Stimulated activated naive CD8-positive, alpha-beta T cell treated with anti-CD3 and anti-CD28 coated beads, Interleukin-15, Interleukin-2, amounts not matched to agents 100 ng/mL and 50 ng/mL, for 24 hours (primary cell): ENCODE results near the gene ABCA7.
A peak's percentile ranks its signal among the peaks of the same experiment; 100 is the strongest.

ENCODE experiments used
- H3K27ac Mint-ChIP-seq: one replicate; pipeline ENCODE4 v1.8.0; 2021; ENCODE audit warnings: mild to moderate bottlenecking, mixed read lengths
- H3K27me3 Mint-ChIP-seq: one replicate; pipeline ENCODE4 v1.8.0; 2021; ENCODE audit warnings: mixed read lengths
- H3K36me3 Mint-ChIP-seq: one replicate; pipeline ENCODE4 v1.8.0; 2021; ENCODE audit warnings: low read depth, mixed read lengths
- H3K4me1 Mint-ChIP-seq: one replicate; pipeline ENCODE4 v1.8.0; 2021; ENCODE audit warnings: low read depth, mixed read lengths
- H3K4me3 Mint-ChIP-seq: one replicate; pipeline ENCODE4 v1.8.0; 2021; ENCODE audit warnings: mild to moderate bottlenecking, mixed read lengths
- H3K9me3 Mint-ChIP-seq: one replicate; pipeline ENCODE4 v1.8.0; 2021; ENCODE audit warnings: mixed read lengths

ABCA7 gene

DNA sequence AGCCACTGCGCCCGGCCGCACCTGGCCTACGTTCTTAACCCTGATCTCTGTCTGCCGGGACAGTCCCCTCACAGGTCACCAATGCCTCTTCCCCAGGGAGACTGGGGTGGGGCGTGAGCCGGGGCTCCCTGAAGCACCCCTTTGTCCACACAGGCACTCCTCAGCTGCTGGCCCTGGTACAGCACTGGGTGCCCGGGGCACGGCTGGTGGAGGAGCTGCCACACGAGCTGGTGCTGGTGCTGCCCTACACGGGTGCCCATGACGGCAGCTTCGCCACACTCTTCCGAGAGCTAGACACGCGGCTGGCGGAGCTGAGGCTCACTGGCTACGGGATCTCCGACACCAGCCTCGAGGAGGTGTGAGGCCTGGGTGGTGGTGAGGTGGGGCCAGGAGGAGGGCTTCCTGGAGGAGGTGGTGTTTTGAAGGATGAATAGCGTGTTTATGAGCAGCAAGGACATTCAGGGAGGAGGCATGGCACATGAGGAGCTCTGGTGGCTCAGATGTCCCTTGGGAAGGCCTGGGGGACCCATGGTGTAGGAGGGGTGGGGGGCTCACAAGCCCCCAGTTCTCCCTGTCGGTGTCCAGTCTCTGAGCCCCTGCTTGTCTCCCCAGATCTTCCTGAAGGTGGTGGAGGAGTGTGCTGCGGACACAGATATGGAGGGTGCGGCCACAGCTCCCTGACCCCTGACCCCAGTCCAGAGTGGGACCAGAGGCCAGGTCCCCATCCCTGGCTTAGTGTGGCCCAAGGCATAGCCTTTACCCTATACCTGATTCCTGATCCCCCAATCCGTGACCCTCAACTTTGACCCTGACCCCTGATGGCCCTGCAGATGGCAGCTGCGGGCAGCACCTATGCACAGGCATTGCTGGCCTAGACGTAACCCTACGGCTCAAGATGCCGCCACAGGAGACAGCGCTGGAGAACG is 13.5 kb downstream of the ABCA7 start:
- H3K36me3 Mint-ChIP-seq = peaks cover 12% of the 10 kb centered on the region
- no peak overlapping the region for H3K4me3 Mint-ChIP-seq
- no peaks in the 10 kb centered on the region for H3K27me3 Mint-ChIP-seq
- no peak overlapping the region for H3K27ac Mint-ChIP-seq
- peaks cover 12% of the 10 kb centered on the region for H3K4me1 Mint-ChIP-seq
- no peaks in the 10 kb centered on the region for H3K9me3 Mint-ChIP-seq

DNA sequence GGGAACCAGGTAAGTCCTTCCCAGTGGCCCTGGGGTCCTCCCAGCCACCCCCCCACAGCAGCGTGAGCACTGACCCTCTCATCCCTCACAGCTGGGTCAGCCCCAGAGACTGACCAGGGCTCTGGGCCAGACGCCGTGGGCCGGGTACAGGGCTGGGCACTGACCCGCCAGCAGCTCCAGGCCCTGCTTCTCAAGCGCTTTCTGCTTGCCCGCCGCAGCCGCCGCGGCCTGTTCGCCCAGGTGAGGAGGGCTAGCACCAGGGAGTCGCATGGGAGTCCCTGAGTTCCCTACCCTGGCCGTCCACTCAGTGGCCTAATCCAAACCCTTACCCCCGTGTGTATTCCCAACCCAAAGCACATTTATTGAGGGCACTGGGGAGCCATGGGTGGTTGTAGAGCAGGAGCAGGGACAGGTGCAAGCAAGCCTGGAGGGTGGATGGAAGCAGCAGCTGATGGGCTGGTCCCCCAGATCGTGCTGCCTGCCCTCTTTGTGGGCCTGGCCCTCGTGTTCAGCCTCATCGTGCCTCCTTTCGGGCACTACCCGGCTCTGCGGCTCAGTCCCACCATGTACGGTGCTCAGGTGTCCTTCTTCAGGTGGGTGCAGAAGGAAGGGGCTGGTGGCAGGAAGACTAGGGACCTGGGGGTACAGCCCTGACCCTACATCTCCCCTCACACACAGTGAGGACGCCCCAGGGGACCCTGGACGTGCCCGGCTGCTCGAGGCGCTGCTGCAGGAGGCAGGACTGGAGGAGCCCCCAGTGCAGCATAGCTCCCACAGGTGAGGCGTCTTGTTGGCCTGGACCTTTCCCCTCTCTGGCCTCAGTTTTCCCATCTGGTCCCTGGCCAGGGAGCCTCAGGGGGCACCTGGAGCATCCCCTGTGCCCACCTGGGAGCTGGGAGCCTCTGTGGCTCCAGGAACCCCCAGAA is 14.5 kb downstream of the ABCA7 start:
- Mint-ChIP-seq H3K4me3 (no peak overlapping the region), H3K9me3 (no peaks in the 10 kb centered on the region), H3K27ac (no peak overlapping the region), H3K36me3 (peaks cover 12% of the 10 kb centered on the region), H3K27me3 (no peaks in the 10 kb centered on the region), H3K4me1 (peaks cover 13% of the 10 kb centered on the region)

DNA sequence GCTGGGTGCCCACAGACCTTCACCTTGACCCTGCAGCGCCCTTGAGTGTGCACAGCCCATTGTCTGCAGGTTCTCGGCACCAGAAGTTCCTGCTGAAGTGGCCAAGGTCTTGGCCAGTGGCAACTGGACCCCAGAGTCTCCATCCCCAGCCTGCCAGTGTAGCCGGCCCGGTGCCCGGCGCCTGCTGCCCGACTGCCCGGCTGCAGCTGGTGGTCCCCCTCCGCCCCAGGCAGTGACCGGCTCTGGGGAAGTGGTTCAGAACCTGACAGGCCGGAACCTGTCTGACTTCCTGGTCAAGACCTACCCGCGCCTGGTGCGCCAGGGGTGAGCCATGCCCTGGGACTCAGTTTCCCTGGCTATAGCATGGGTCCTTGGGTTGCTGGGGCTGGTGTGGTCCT is 15.1 kb downstream of the ABCA7 start:
- Mint-ChIP-seq H3K36me3 (peaks cover 12% of the 10 kb centered on the region), H3K27ac (no peak overlapping the region), H3K9me3 (no peaks in the 10 kb centered on the region), H3K27me3 (no peaks in the 10 kb centered on the region), H3K4me1 (peaks cover 13% of the 10 kb centered on the region), H3K4me3 (no peak overlapping the region)

DNA sequence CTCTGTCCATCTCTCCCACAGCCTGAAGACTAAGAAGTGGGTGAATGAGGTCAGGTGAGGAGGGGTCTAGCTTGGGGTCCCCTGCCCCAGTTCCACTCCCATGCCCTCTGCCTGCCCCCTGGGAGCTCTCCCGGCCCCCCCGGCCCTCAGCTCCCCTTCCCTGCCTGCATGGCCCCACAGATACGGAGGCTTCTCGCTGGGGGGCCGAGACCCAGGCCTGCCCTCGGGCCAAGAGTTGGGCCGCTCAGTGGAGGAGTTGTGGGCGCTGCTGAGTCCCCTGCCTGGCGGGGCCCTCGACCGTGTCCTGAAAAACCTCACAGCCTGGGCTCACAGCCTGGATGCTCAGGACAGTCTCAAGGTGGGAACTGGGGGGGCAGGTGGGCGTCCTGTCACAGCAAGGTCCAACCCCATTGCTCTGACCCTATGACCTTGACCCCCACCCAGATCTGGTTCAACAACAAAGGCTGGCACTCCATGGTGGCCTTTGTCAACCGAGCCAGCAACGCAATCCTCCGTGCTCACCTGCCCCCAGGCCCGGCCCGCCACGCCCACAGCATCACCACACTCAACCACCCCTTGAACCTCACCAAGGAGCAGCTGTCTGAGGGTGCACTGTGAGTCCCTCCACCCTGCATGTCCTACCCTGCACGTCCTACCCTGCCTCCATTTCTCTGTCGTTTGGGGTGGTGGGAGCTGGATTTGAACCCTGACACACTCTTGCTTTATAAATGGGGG is 16.1 kb downstream of the ABCA7 start:
- Mint-ChIP-seq H3K9me3 (no peaks in the 10 kb centered on the region), H3K4me3 (no peak overlapping the region), H3K27me3 (no peaks in the 10 kb centered on the region), H3K4me1 (peaks cover 13% of the 10 kb centered on the region), H3K36me3 (peaks cover 12% of the 10 kb centered on the region), H3K27ac (no peak overlapping the region)

DNA sequence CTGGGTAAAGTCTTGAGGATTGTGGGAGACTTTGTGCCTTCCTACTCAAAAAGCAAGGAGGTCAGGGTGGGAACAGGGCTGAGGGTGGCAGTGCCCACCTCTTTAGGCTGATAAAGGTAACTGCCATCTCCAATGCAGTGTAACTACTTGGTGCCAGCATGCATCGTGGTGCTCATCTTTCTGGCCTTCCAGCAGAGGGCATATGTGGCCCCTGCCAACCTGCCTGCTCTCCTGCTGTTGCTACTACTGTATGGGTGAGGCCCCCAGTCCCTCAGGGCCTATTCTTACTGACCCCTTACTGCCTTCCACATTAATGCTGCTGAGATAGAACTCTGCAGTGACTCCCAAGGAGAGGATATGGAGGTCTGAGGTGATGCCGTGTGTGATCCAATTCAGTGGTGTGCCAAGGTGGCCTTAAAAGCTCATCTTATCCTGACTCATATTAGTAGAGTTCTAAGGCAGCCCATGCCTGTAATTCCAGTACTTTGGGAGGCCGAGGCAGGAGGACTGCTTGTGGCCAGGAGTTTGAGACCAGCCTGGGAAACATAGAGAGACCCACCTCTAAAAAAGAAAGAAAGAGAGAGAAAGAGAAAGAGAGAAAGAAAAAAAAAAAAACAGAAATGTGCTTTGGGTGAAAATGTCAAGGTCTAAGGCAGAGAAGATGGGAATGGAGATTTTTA is 17.4 kb downstream of the ABCA7 start:
- Mint-ChIP-seq H3K4me1 (peaks cover 13% of the 10 kb centered on the region), H3K27me3 (no peaks in the 10 kb centered on the region), H3K36me3 (peaks cover 12% of the 10 kb centered on the region), H3K27ac (no peak overlapping the region), H3K4me3 (no peak overlapping the region), H3K9me3 (no peaks in the 10 kb centered on the region)

DNA sequence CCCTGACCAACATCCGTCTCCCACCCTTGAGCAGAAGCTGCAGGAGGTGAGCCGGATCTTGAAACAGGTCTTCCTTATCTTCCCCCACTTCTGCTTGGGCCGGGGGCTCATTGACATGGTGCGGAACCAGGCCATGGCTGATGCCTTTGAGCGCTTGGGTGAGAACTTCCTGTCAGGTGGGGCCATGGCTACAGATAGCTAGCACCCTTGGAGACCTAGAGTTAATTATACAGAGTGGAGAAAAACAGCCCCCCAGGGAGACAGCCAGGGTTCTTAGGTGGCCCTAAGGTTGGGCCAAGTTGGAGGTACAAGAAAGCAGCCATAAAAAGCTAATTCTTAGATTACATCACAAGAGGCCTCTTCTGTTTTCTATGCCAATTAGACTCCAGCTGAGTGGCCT is 18.2 kb downstream of the ABCA7 start:
- Mint-ChIP-seq H3K9me3 (no peaks in the 10 kb centered on the region), H3K4me3 (no peak overlapping the region), H3K27ac (peak overlapping the region; percentile 1), H3K36me3 (peaks cover 12% of the 10 kb centered on the region), H3K27me3 (no peaks in the 10 kb centered on the region), H3K4me1 (peaks cover 13% of the 10 kb centered on the region)

DNA sequence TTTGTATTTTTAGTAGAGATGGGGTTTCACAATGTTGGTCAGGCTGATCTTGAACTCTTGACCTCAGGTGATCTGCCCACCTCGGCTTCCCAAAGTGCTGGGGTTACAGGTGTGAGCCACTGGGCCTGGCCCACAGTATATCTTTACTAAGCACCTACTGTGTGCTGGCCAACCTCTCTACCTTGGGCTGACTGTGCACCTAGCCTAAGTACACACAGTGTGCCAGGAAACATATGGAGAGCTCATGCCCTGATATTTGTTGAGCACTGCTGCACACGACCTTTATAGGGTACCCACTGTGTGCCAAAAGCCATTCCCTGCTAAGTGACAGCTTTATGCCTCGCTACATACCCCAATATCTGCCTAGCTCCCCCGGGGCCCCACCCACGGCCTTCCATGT is 20.8 kb downstream of the ABCA7 start:
- Mint-ChIP-seq H3K9me3 (no peaks in the 10 kb centered on the region), H3K36me3 (peaks cover 12% of the 10 kb centered on the region), H3K4me1 (peaks cover 27% of the 10 kb centered on the region), H3K27me3 (no peaks in the 10 kb centered on the region), H3K27ac (no peak overlapping the region), H3K4me3 (no peak overlapping the region)

DNA sequence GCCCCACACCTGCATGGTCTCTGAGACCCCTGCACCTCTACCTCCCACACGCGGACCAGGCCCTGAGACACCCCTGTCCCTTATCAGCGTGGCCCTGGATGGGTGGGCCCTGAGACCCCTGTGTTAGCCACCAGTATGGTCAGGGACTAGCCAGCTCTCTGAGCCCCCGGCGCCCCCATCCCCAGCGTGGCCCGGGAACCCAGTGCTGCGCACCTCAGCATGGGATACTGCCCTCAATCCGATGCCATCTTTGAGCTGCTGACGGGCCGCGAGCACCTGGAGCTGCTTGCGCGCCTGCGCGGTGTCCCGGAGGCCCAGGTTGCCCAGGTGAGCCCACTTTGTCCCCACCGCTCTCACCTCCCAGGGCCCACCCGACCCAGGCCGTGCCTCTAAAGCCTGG is 22.1 kb downstream of the ABCA7 start:
- H3K4me1 Mint-ChIP-seq = peaks cover 31% of the 10 kb centered on the region
- H3K27me3 Mint-ChIP-seq = no peaks in the 10 kb centered on the region
- no peak overlapping the region for H3K27ac Mint-ChIP-seq
- no peak overlapping the region for H3K4me3 Mint-ChIP-seq
- peaks cover 5% of the 10 kb centered on the region for H3K36me3 Mint-ChIP-seq
- H3K9me3 Mint-ChIP-seq = no peaks in the 10 kb centered on the region

DNA sequence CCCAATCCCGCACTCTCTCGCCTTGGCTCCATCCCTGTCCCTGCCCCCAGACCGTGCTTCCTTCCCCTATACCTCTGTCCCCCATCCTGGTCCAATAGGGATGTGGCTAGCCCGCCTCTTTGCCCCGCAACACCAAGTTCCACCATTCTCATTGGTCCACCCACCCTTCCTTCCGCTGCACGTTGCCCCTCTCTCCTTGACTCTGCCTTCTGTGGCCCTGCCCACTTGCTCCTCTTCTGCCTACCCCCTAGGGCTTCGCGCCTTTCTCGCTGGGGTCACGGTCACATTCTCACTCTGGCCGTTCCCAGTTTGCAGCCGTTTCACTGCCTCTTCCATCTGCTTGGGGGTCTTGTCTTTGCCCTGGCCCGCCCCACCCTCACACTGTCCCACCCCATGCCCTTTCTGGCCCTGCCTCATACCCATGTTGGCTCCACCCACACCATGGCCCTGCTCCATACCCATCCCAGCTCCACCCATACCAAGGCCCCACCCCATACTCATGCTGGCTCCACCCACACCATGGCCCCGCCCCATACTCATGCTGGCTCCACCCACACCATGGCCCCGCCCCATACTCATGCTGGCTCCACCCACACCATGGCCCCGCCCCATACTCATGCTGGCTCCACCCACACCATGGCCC is 22.6 kb downstream of the ABCA7 start:
- Mint-ChIP-seq H3K9me3 (no peaks in the 10 kb centered on the region), H3K4me3 (no peak overlapping the region), H3K27ac (no peak overlapping the region), H3K36me3 (peaks cover 2% of the 10 kb centered on the region), H3K4me1 (peaks cover 27% of the 10 kb centered on the region), H3K27me3 (no peaks in the 10 kb centered on the region)

DNA sequence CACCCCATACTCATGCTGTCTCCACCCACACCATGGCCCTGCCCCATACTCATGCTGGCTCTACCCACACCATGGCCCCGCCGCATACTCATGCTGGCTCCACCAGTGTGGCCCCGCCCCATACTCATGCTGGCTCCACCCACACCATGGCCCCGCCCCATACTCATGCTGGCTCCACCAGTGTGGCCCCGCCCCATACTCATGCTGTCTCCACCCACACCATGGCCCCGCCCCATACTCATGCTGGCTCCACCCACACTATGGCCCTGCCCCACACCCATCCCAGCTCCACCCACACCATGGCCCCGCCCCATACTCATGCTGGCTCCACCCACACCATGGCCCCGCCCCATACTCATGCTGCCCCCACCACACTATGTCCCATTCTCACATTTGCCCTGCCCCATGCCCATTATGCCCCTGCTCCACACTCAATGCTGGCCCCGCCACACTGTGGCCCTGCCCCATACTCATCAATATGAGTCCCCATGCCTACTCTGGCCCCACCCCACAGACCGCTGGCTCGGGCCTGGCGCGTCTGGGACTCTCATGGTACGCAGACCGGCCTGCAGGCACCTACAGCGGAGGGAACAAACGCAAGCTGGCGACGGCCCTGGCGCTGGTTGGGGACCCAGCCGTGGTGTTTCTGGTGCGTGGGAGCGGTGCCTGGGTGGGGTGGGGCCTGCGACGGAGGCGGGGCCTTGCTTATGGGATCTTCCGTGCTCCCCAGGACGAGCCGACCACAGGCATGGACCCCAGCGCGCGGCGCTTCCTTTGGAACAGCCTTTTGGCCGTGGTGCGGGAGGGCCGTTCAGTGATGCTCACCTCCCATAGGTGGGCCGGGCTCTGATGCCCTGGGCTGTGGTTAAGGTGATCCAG is 23.4 kb downstream of the ABCA7 start:
- Mint-ChIP-seq H3K27me3 (no peaks in the 10 kb centered on the region), H3K4me1 (peaks cover 20% of the 10 kb centered on the region), H3K9me3 (no peaks in the 10 kb centered on the region), H3K36me3 (no peaks in the 10 kb centered on the region), H3K4me3 (no peak overlapping the region), H3K27ac (no peak overlapping the region)

DNA sequence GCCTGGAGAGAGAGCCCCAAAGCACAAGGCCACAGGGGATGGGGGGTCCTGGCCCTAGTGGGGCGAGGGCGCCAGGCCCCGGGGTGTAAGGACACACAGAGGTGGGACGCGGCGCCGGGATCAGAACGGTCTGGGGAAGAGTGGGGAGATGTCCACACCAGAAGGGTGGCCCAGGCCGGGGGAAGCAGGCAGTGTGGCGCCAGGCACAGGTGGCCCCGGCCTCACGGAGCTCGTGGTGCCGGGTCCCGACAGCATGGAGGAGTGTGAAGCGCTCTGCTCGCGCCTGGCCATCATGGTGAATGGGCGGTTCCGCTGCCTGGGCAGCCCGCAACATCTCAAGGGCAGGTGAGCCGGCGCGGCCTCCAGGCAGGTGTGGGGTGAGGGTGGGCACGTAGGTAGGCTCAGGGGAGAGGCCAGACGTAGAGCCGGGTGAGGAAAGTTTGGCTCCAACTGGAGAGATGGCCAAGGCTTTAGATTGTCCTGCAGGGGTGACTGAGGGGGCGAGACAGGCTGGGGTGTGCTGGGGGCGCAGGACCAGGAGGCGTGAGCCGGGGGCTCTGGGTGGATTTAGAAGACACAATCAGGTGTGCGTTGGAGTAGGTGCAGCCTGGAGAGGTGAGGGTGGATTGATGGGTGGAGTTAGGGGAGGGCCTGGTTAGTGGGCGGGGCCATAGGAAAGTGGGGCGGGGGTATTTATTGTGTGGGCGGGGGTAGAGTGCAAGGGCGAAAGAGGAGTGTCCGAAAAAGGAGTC is 24.2 kb downstream of the ABCA7 start:
- Mint-ChIP-seq H3K9me3 (no peaks in the 10 kb centered on the region), H3K4me3 (no peak overlapping the region), H3K4me1 (peaks cover 24% of the 10 kb centered on the region), H3K27ac (no peak overlapping the region), H3K36me3 (peaks cover 6% of the 10 kb centered on the region), H3K27me3 (no peaks in the 10 kb centered on the region)

DNA sequence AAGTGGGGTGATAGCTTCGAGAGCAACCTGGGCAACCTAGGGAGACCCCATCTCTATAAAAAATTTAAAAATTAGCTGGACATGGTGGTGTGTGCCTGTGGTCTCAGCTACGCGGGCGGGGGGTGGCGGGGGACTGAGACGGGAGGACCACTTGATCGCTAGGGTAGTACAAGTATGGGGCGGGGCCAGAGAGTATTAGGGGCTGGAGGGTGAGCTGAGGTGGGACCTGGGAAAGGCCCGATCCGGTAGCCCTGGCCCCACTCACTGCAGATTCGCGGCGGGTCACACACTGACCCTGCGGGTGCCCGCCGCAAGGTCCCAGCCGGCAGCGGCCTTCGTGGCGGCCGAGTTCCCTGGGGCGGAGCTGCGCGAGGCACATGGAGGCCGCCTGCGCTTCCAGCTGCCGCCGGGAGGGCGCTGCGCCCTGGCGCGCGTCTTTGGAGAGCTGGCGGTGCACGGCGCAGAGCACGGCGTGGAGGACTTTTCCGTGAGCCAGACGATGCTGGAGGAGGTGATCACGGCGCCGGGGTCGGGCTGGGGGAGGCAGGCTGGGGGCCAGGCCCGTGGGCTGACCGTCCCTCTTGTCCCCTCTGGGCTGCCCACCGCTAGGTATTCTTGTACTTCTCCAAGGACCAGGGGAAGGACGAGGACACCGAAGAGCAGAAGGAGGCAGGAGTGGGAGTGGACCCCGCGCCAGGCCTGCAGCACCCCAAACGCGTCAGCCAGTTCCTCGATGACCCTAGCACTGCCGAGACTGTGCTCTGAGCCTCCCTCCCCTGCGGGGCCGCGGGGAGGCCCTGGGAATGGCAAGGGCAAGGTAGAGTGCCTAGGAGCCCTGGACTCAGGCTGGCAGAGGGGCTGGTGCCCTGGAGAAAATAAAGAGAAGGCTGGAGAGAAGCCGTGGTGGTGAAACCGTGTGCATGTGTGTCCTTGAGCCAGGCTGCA is 25.0 kb downstream of the ABCA7 start:
- Mint-ChIP-seq H3K27ac (no peak overlapping the region), H3K27me3 (no peaks in the 10 kb centered on the region), H3K4me3 (peak overlapping the region; percentile 27), H3K4me1 (peaks cover 33% of the 10 kb centered on the region), H3K36me3 (peaks cover 11% of the 10 kb centered on the region), H3K9me3 (no peaks in the 10 kb centered on the region)
